ENCODE results near the gene MYO5C.
"Not testable (repeated sequence)": the region's sequence is repeated elsewhere in the genome, so short reads cannot be mapped to it uniquely, and the experiment has no call there.

The MYO5C gene

DNA sequence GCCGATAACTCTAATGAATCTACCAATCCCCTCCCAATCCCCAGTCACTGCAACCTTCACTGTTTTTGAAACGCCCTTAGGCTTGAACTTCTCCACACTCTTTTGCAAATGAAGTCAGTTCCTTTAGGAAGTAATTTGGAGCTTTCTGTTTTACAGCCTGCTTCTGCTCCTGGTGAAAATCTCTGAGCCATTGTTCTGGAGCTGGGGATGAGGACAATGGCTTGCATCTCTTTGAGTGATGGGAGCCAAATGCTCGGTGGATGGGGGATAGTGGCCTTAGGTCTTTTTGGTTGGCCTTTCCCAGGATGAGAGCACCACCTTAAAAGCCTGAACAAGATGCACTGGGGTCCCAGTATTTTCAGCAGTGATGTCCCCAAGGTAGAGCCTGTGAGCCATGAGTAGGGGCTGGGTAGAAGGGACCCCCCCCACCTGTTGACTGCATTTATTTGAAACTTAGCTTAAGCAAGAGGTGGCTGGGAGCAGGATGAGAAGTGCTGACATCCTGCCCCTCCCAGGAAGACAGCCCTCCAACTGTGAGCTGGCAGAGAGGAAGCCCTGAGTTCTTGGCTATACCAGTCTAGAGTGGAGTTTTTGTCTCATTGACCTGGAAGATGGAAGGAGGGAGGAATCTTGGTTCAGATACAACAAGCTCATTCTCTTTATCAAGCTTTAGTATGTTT is 7.6 kb upstream of the MYO5C start:
- DNase-seq (ENCODE audit: low read depth): no peak

GRCh38 chr15:52301265-52301847 is 5.8 kb upstream of the MYO5C start:
- DNase-seq (ENCODE audit: low read depth): no peak

- DNase-seq (ENCODE audit: low read depth): no peak
Observed at GRCh38 chr15:52294881-52295420, 653 bp downstream of the MYO5C start.

- no peak for DNase-seq (ENCODE audit: low read depth)
Observed at GRCh38 chr15:52292780-52293392, 2.7 kb downstream of the MYO5C start.

GRCh38 chr15:52291204-52291603 is 4.4 kb downstream of the MYO5C start:
- no peak for DNase-seq (ENCODE audit: low read depth)

DNA sequence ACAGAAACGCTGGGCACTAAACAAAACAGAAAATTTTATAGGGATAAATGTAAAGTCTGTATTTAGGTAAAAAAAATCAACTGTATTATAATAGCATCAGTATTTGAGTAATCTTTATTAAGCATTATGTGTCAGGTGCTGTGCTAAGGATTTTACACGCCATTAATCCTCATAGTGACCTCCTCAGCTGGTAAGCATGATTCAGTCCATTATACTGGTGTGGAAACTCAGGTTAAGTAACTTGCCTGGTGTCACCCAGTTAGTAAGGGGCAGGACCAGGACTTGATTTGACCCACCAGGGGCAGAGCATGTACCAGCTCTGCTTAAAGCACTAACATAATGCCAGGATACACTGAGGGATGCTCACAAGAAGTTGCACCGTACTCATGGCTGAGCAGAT is 4.8 kb downstream of the MYO5C start:
- DNase-seq (ENCODE audit: low read depth): no peak

GRCh38 chr15:52290329-52290728 is 5.3 kb downstream of the MYO5C start:
- no peak for DNase-seq (ENCODE audit: low read depth)

- no peak for DNase-seq (ENCODE audit: low read depth)
Observed at GRCh38 chr15:52289629-52290081, 5.9 kb downstream of the MYO5C start.

DNA sequence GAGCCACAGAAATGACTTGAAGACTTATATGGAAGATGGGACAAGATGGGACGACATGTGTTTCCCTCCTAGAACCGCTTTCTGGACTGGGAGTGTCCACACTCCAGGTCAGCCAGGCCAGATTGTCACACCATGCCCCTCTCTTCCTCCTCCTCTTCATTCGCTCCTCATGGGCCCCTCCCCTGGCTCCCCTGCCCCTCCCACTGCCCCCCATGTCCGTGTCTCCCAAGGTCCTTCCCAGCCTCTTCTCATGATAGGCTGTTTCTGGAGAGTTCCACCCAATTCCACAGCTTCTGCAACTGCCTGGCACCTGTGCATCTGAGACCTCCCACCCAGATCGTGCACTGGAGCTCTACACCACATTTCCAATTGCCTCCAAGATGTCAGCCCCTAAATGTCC is 6.6 kb downstream of the MYO5C start:
- no peak for DNase-seq (ENCODE audit: low read depth)

DNA sequence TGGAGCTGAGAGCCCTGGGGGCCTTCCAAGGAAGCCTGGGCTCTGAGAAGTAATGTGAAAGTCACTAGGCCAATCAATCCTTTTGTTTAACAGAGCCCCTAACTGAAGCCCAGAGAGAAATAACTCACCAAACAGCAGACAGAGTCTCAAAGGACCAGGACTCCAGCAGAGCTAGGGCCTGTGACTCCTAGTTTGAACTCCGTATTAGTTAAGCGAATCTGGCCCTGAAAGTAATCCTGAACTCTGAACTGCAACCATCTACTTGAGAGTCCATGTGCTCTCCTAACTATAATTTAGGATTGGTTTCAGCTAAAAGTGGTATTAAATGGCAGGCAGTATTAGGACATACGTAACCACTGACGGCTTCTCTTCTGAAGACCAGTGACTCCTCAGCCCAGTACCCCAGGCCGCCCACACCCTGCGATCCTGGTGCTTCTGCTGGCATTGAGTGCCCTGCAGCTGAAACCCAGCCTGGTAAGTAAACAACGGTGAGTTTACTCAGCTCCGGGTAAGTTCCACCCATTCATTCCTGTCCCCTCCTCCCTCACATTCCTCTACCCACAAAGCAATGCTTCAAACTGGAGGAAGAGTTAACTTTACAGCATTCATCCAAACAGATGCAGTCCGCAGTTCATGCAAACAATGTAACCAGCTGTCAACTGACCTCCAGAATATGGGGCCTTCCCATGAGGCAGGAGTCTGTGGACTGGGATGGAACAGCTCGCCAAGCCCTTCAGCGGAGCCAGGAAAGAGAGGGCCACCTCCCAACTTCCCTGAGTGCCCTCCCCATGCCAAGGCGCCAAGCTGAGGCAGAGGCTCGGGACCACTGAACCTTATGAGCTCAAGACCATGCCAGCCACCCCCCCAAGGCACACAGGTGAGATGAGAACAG is 7.3 kb downstream of the MYO5C start:
- DNase-seq (ENCODE audit: low read depth): no peak

- DNase-seq (ENCODE audit: low read depth): no peak
Observed at GRCh38 chr15:52287114-52287513, 8.5 kb downstream of the MYO5C start.

GRCh38 chr15:52285941-52286340 is 9.7 kb downstream of the MYO5C start:
- DNase-seq (ENCODE audit: low read depth): not testable (repeated sequence)

- no peak for DNase-seq (ENCODE audit: low read depth)
Observed at GRCh38 chr15:52284164-52284563, 11.4 kb downstream of the MYO5C start.

- no peak for DNase-seq (ENCODE audit: low read depth)
Observed at GRCh38 chr15:52283281-52283680, 12.3 kb downstream of the MYO5C start.

DNA sequence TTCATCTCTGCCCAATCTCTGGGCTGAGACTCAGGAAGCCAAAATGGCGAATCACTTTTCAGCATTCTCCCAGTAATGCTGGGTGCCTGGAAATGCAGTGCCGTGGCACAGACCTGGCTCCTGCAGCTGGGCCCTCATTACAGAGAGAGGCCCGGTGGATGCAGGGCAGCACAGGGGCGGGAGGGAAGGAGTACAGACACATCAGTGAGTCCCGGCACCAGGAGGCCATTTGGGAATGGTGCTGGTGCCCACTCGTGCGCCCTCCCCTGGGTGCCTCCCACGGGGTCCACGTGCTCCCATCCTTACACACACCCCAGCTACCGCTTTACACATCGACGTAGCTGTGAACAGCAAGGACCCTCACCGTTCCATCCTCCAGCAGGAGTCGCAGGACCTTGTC is 13.2 kb downstream of the MYO5C start:
- DNase-seq (ENCODE audit: low read depth): no peak

DNA sequence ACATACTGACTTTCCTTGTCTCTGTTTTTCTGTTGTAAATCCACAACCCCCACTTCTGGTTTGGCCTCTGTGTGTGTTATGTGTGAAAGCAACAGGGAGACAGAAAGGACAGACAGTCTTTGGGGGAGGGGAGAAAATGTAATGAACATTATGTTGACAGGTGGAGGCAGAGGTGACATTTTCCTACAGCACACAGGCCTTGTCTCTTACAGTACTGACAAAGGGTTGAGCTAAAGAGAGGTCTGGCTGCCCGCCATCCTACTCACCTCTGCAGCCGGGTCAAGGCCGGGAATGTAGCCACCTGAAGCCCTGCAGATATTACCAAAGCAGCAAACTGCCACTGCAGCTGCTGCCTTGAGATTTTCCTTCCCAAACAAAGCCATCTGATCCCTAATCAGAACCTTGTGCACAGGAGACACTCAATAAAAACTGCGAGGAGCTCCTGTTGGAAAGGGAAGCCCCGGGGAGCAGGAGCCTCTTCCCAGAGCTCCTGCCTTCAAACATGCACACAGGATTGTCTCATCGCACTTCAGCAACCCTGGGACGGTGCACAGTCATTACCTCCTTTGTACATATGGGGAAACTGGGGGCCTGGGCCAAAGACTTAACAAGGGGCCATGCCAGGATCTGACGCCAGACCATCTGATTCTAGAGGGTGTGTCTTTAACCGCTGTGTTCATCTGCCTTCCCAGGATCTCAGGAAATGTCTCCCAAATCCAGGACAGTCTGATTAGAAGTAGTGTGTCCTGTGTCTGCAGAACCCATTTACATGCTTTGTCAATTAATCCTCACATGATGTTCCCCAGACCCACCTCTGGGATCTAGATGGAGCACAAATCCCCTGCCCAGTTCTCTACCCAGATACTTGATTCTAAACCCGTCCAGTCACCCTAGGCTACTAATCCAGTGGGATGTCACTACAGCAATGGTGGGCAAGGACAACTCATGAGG is 14.2 kb downstream of the MYO5C start:
- DNase-seq (ENCODE audit: low read depth): no peak

GRCh38 chr15:52280326-52281084 is 15.1 kb downstream of the MYO5C start:
- no peak for DNase-seq (ENCODE audit: low read depth)

DNA sequence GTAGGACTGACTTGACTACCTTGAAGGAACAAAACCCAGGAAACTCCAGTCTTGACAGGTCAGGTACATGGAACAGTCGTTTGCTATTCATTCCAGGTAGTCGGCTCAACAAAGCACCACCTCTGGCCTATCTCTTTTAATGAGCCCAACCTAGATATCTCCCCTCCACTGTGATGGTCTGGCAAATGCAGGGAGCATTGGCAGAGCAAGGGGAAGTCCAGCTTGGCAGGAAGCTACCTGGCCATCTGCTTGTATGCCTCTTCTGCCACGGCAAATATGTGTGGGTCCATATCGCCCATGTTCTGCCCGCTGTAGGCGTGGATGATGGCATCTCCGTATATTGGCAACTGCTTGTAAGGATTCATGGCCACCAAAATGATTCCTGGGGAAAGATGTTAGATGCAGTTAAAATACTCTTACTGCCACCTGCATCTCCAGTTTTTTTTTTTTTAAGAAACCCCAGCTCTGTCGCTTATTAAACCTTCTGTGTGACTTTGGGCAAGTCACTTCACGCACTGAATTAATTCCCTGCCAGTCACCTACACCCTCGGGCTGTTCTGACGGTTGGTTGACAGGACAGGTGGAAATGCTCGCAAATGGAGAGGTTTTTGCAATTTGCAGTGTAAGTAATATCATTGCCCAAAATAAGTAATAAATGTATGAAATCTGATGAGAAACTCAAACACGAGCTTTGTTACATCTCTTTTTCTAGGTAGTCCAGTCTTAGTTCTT is 16.8 kb downstream of the MYO5C start:
- DNase-seq (ENCODE audit: low read depth): no peak

DNA sequence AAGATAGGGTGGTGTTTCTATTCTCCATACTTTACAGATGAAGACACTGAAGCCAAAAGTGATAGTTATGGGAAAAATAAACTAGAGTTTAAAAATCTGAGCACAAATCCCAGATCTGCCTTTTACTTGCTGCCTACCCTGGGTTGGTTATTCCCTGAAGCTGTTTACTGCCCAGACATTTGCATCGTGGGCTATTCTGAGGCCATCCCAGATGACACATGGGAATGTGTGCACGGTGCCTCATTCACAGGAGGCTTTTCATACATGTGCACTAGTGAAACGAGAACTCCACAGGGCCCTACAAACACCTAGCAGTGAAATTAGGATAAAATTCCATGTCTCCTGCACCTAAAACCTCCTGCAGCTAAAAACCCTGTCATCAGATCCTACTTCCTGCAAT is 17.5 kb downstream of the MYO5C start:
- no peak for DNase-seq (ENCODE audit: low read depth)

DNA sequence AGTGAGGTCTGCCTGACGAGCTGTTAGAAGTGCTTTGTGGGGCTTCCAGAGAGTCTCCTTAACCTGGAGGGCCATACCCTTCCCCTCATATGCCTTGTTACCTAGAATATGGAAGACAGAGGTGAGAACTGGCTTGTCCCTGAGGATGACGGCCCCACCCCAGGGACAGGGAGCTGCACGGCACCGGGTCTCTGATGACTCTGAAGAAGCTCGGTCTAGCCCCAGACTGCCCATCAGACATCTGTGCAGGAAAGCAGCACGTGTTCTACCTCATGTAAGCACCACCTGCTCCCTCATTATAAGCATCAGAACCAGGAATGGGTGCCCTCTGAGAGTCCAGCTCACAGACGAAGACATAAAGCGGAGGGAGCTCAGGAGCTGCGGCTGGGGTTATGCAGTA is 18.0 kb downstream of the MYO5C start:
- no peak for DNase-seq (ENCODE audit: low read depth)

All from stimulated activated CD8-positive, alpha-beta memory T cell treated with anti-CD3 and anti-CD28 coated beads, Interleukin-12 subunit alpha, Interleukin-12 subunit beta, amount 100 ng/mL, for 1 hour (primary cell).